Mucosa of descending colon (tissue), 3 donors: Measurements from ENCODE around the gene MAP3K2. TPM values are rescaled to one million over a fixed set of nuclear protein-coding genes. Genes with fewer than 3 reads are reported as not detected.

Experiments used
- ATAC-seq: fragments of 200-7000 bp; cut with Tn5 transposase; one replicate; pipeline ENCODE4 v1.9.1; 2020; ENCODE audit warnings: mild to moderate bottlenecking, moderate library complexity
- DNase-seq, 3 donors: peaks; one replicate each; pipeline ENCODE4 v3.0.0-alpha.2; 2020
- H3K36me3 ChIP-seq: fragments of 200-600 bp; one replicate; pipeline ENCODE4 v1.8.0; 2021; ENCODE audit warnings: low read depth, mild to moderate bottlenecking
- H3K4me1 ChIP-seq: fragments of 200-600 bp; one replicate; pipeline ENCODE4 v1.8.0; 2021; ENCODE audit warnings: low read depth, mild to moderate bottlenecking
- H3K4me3 ChIP-seq: fragments of 200-600 bp; one replicate; pipeline ENCODE4 v1.8.0; 2021; ENCODE audit warnings: mild to moderate bottlenecking
- H3K9me3 ChIP-seq: fragments of 200-600 bp; one replicate; pipeline ENCODE4 v1.8.0; 2021; ENCODE audit warnings: mild to moderate bottlenecking
- CTCF ChIP-seq: fragments of 200-600 bp; IDR thresholded peaks from one replicate; pipeline ENCODE4 v1.8.0; 2022; ENCODE audit warnings: antibody characterized with exemption, mild to moderate bottlenecking
- intact Hi-C, 2 donors: fragments of 100-400 bp; cut with DNase I in 1 of 2; cut with micrococcal nuclease in 1 of 2; formaldehyde crosslinking; loops; one replicate each; pipeline versions ENCODE4 v1.11.0 to v1.11.1; 2022; cut with DNase I, micrococcal nuclease
- total RNA-seq, 3 donors: library from RNA; stranded (reverse); fragmentation: NEBNext Ultra II Directional in 2 of 3; extraction: Animal tissue kit (Norgen Biotek cat#: 25700) in 2 of 3; gene quantifications; one replicate each; pipeline versions ENCODE4 v1.2.1 to v1.2.4, GENCODE V29; 2021 to 2023
- donor health status: DM: no; HTN: no; CAD: no; lungs with moderate emphysema.
- donor health status: DM: no; HTN: no; CAD: no.
- donor health status: DM: no; HTN: yes; CAD: no.

MAP3K2 gene
- total RNA-seq, 3 donors from 2014 or later = 71.8 to 80.6 (median 77.1) TPM

- no peak overlapping the region for H3K4me3 ChIP-seq
- peaks cover 4% of the 10 kb centered on the region for H3K4me1 ChIP-seq
- no peaks in the 10 kb centered on the region for H3K9me3 ChIP-seq
- no peak for TF ChIP-seq CTCF
- DNase-seq (no peak), ATAC-seq (no peak)
- H3K36me3 ChIP-seq = no peaks in the 10 kb centered on the region
- intact Hi-C loops = no loop called here
These were observed 38.0 kb upstream of the MAP3K2 start for GRCh38 chr2:127425540-127426490.

GRCh38 chr2:127424598-127425520, 37.1 kb upstream of the MAP3K2 start:
- DNase-seq = no peak
- H3K36me3 ChIP-seq = no peaks in the 10 kb centered on the region
- TF ChIP-seq CTCF = no peak
- H3K4me3 ChIP-seq = no peak overlapping the region
- intact Hi-C loops = no loop called here
- H3K4me1 ChIP-seq = peaks cover 4% of the 10 kb centered on the region
- H3K9me3 ChIP-seq = no peaks in the 10 kb centered on the region
- no peak for ATAC-seq

- no peak for DNase-seq
- ATAC-seq = no peak
- H3K4me3 ChIP-seq = no peak overlapping the region
- H3K9me3 ChIP-seq = no peaks in the 10 kb centered on the region
- intact Hi-C loops = no loop called here
- peaks cover 4% of the 10 kb centered on the region for H3K4me1 ChIP-seq
- no peaks in the 10 kb centered on the region for H3K36me3 ChIP-seq
- no peak for TF ChIP-seq CTCF
These were observed 36.1 kb upstream of the MAP3K2 start for GRCh38 chr2:127423880-127424279.

- peak; percentile 62 to 82 (median 70) for DNase-seq
- no peak overlapping the region for H3K4me3 ChIP-seq
- no peaks in the 10 kb centered on the region for H3K9me3 ChIP-seq
- H3K4me1 ChIP-seq = peaks cover 4% of the 10 kb centered on the region
- intact Hi-C loops = no loop called here
- TF ChIP-seq CTCF = no peak
- ATAC-seq = peak; percentile 83
- no peaks in the 10 kb centered on the region for H3K36me3 ChIP-seq
These were observed 35.7 kb upstream of the MAP3K2 start for GRCh38 chr2:127423478-127423843.

GRCh38 chr2:127422559-127423477, 35.0 kb upstream of the MAP3K2 start:
- Histone ChIP-seq H3K9me3 (no peaks in the 10 kb centered on the region), H3K4me3 (no peak overlapping the region), H3K4me1 (peaks cover 4% of the 10 kb centered on the region), H3K36me3 (no peaks in the 10 kb centered on the region)
- TF ChIP-seq CTCF = no peak
- ATAC-seq (peak; percentile 62), DNase-seq (peak in 2 of 3 donors; percentile 63 to 67)
- intact Hi-C loops = no loop called here
